GM18861 (cell line): ENCODE results near the gene GBA2.

Source experiments
- ATAC-seq: cut with Tn5 transposase; IDR thresholded peaks from one replicate; pipeline ENCODE4 v1.9.1; 2021; ENCODE audit not compliant: unreplicated experiment

The GBA2 gene

DNA sequence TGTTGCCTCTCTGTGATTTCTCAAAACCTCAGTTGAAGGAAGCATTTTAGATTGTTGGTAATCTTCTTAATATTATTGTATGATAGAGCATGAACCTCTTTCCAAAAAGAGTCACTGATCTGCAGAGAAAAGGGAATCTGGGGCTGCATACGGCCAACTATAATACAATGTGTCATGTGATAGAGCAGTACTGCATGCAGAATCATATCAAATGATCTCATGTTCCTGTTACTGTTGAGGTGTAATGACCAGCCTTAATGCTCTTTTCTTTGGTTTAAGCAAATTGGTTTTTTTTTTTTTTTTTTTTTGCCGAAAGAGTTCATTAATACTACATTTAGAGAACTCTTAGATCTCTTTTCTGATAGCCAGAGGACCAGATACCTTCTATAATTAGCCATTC, 18.0 kb upstream of the GBA2 start:
- no peak for ATAC-seq

DNA sequence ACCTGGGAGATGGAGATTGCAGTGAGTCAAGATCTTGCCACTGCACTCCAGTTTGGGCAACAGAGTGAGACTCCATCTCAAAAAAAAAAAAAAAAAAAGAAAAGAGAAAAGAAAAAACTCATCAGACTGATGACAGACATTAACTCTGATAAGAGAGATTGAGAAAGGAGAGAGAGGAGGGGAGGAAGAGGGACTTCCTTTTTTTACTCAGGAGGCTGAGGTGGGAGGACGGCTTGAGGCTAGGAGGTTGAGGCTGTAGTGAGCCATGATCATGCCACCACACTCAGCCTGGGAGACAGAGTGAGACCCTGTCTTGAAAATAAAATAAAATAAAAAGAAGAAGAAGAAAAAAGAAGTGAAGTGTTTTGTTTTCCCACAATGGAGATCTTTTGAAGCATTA, 14.8 kb upstream of the GBA2 start:
- no peak for ATAC-seq

DNA sequence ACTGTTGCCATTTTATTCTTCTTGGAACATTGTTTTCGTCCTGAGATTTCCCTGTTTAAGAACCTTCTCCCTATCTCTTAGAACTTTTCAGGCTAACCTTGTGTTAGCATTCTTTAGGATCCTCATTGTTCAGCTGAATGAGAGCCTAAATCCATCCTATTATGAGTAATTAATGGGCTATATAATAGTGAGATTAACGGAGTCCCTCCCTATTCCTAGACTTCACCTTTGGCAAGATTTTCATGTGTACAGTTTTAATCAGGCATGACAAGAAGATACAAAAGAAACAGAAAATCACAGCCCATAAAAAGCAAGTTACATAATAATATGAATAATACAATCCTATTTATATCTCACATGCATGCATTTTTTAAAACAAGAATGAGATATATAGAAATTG, 14.2 kb upstream of the GBA2 start:
- ATAC-seq: no peak

DNA sequence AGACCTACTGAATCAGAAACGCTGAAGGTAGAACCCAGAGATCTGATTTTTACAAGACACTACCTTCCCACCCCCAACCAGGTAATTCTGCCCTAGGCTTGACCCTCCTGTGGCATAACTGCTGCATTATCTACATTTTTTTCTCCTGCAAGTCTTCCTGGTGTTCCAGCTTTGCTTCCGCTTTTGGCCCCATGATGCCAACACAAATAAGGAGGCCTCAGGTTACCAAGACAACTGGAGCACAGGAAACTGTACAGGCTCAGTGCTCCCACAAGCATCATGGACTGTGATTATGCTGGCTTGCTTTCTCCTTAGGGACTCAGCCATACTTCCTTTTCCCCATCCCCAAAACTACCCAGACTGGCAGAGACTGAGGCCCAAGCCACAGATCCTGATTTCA, 11.6 kb upstream of the GBA2 start:
- no peak for ATAC-seq

DNA sequence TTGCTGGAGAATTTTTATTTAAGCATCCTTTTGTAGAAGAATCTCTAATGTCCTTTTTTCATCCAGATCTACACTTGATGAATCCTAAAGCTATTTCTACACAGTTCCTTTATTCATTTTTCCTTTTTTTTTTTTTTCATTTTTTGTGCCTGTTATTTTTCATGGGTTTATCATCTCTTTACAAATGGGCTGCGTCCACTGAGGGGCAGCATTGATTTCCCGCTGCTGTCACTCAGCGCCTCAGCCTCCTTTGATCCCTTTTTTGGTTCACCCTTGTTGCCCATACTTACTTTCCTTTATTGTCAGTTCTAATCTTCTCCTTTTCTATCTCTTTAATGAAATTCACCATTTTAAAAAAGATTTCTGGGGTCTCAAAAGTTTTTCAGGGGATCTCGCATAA, 10.8 kb upstream of the GBA2 start:
- no peak for ATAC-seq

DNA sequence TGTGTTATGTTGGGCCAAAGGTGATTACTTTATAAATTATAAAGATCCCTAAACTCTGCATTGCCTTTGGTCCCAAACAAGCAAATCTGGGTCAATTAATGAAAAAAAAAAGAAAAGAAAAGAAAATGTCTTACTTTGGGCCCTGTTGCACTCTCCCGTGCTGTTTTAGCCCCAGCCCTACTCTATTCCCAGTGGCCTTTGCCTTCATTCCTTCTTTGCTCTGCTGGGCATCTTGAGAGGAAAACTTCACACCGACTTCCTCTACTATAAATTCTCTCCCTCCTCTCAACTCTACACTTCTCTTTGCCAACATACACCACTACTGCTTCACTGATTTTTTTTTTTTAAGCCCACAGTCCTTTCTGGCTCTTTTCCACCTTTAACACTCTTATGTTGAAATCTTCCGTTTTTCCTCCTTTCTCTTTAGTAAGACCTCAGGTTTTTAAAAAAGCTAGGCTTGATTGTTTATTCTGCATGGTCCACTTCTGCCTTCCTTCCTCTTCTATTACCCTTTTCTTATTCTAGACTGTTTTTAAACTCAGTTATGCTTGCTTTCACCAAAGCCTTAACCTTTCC, 9.5 kb upstream of the GBA2 start:
- ATAC-seq: no peak

DNA sequence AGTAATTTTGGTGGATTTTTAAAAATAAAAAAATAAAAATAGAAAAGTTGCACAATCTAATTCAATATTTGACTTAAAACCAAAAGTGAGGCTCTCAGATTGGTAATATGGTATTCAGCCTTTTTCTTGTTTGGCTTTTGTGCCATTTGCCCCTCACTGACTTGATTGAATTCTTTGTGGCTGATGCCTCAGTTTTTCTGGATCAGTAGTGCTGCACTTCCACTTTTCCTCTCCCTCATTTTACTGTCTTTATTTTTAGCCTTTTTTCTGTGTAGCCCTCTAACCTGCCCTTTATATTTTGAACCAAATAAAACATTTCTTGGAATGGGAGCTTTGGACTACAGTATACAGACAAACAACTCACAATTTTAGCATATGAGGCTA, 8.9 kb upstream of the GBA2 start:
- no peak for ATAC-seq

DNA sequence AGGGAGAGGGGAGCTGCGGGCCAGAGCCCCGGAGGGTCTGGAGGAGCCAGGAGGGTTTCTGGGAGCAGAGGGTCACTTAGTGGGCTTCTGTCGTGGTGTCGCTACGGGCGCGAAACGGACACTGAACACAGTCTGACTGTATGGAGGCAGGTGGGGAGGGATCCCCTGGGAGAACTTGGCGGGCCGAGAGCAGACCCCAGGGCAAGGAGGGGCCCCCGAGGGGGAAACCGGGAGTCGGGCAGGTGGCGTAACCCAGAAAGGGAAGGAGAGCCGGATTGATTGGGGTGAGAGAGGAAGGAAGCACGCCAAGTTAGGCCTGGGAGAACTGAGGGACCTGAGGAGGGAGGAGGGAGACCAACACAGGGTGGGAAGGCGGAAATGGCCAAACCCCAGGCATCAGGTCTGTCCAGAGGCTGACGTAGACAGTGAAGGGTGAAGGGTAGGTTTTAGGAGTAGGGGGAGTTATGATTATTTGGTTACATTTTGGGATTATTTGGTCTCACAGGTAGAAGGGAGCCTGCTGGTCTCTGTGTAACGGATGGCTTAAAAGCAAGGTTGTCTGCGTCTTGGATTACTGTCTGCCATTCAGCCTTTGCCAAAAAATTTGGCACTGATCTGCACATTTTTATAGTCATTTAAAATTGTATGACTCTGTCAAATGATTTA, 8.3 kb upstream of the GBA2 start:
- ATAC-seq: peak; percentile 22

DNA sequence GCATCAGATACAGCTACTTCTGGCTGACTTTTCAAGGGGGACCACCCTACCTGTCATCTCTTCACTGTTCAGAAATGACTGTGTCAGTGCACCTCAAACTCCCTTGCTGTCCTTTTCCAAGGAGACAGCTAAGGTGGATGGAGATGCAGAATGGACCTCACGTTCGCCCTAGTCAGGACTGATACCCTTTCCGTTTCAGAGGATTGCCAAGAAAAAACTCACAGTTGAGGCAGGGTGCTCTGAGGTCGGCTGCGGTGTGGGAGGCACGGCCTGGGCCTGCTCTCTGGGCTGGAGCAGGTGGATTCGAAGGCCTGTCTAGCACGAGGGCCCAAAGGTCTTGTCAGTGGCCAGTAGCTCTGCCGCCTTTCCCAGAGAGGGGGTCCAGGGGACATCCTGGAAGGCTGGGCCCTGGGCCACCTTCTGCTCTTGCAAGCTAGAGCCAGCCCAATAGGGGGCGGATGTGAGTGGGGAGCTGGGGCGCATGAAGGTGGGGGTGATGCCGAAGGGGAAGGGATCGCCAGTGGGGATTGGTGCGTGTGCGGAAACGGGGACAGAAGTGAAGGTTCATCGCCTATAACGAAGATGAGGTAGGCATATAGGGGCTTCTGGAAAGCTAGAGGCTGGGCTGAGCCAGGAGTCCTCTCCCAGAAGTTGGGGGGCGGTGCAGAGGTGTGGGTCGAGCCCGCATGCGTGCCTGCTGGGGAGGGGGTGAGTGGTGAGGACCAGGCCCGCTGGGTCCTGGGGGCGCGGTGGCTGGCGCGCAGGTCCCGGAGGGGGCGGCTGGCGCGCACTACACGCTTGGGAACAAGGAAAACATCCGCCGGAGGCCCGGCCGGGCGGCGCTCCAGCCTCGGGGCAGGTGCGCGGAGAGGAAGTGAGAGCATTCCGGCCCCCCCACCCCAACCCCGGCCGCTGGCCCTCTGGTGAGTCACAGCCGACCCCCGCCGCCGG, 7.5 kb upstream of the GBA2 start:
- peak; percentile 31 for ATAC-seq

DNA sequence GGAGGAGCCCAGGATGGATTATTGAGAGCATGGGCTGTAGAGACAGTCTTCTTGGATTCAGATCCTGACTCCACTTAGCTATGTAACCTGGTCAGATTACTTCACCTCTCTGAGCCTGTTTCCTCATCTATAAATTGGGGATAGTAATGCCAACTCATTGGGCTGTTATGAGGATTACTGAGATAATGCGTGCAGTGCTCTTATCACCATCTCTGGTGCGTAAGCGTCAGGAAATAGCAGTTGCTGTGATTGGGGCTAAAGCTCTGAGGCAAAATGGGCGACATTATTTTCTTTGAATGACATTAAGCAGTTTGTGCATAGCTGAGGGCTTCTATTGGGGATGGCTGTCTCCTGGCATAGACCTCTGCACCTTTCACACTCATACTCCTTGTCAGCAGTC, 6.0 kb upstream of the GBA2 start:
- no peak for ATAC-seq

DNA sequence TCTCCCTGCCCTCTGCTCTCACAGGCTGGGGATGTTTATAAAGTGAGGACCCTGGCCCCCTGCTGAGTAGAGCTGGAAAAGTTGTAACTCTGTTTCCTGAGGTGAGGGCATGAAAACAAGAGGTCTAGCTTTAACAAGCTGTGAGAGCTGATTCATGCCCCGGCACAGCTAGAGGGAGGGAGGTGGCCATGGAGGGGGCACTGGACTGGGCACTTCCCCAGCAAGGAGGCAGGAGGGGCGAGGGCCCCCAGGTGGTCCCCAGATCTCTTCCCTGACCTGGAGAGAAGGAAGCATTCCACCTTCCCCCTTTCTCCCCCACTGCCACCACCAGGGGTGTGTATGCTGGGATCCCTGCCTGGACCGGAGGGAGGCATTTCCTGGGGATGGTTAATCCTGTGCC, 5.2 kb upstream of the GBA2 start, which contains the start of gene MSMP:
Gene MSMP (minus strand): TSS at position 13 of the 400 bp plus-strand sequence. CDS start 147 bp downstream, outside the sequence.
- ATAC-seq: no peak

DNA sequence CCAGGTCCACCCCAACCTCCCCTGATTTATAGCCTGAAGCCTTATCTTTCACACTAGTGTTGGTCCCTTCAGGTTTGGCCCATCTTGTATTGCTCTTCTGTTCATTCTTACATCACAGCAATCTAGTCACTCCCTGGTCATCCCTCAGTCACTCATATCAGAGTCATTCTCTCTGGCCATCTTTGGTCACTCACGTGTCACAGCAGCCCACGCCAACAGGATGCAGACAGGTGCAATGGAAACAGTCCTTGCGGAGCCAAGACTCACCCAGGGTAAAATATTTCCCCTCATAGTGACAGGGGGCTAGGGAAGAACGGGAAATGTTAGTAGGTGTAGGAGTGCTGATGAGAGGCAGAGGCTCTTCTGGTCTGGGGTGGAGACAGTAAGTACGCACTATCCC, 4.4 kb upstream of the GBA2 start:
- ATAC-seq: no peak

DNA sequence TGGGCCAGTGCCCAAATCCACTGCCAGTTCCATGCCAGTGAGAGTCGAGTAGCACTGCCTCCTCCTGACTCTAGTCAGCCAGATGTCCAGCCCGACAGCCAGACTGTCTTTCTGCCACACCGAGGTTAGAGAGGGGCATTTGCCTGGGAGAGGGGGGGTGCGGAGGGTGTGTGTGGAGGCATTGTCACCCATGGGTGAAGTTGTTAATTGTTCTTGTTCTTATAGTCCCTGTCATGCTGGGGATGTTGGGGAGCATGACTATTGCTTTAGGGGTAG, 1.2 kb upstream of the GBA2 start:
- no peak for ATAC-seq

DNA sequence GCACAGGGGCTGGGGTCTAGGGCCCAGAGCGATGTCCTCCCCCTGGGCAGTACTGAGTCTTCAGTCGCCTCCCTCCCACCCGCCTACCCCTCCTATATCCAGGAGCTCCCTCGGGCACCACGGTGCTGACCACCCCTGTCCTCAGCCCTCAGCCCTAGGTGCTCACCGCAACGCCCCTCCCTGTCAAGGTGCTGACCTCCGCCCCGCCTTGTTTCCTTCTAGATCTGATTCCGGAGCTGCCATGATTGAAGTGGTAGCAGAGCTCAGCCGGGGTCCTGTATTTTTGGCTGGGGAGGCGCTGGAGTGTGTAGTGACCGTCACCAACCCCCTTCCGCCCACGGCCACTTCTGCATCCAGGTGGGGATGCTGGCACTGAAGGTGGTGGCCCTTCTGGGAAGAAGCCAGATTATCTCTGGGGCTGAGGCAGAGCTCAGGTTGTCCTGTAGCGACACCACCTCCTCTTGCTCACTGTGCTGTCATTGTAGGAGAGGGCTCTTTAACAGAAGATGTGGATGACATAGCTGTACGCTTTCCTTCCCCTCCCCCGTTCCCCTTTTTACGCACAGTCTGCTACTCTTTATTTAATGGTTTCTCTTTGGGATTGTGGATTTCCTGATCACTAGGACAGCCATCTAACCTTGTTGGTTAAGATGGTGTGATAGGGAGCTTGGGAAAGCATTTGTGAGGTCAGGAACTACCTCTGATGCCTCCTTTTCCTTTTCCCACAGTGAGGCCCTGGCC, 657 bp upstream of the GBA2 start:
- ATAC-seq: peak; percentile 6

DNA sequence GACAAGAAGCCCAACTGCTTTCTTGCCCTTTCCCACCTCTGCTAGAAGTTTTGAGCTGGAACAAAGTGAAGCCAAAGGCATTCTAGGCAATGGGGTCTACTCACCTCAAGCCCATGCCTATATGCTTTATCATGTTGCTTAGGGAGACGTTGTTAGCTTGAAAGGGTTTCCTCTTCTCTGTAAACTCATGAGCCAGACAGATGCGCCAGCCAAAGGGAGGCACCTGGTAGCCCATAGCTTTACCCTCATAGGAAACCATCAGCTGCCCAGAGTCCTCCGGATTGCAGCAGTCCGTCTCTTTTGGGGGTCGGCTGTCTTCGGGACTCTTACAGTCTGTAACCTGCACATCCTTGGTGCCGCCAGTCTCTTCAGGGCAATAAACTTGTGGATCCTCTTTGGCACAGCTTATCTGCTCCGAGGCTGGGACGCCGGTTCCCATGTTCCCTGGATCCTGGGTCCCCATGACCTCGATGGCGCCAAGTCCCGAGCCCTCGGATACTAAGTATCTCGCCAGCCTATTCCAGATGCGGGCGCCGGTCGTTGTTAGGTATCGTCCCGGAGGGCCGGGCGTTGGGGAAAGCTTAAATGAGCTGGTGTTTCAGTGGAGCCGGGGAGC, 678 bp downstream of the GBA2 start:
- ATAC-seq: no peak

DNA sequence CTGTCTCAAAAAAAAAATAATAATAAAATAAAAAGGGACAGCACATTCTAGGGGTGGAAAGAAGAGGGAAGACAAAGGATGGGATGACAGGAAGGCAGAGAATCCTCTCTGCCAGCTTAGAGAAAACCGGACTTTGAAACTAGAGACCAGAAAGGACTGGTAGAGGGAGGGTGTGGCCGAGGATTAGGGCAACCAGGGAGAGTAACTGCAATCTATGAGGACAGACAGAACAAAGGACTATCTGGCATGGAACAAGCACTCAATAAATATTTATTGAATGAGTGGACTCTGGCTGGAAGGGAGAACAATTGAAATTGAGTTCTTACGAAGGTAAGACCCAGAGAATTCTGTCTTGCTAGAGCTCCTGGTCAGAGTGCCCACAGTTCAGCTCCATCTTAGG, 2.4 kb downstream of the GBA2 start:
- no peak for ATAC-seq

DNA sequence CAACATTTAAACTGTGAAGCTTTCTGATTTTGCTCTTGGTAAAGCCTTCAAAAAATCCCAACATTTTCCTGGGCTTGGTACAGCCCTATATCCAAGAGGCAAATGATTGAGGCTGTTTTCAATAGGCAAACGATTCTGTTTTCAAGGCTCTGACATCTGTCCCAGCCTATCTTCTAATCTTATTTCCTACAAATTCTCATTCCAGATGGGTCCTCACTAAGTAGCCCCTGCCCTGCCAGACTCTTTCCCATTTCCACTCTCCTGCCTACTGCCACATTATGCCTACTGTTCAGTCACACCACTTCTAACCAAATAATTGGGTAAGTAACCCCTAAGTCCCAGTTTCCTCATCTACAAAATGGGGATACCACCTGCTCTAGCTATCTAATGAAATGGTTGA, 3.5 kb downstream of the GBA2 start:
- ATAC-seq: no peak

DNA sequence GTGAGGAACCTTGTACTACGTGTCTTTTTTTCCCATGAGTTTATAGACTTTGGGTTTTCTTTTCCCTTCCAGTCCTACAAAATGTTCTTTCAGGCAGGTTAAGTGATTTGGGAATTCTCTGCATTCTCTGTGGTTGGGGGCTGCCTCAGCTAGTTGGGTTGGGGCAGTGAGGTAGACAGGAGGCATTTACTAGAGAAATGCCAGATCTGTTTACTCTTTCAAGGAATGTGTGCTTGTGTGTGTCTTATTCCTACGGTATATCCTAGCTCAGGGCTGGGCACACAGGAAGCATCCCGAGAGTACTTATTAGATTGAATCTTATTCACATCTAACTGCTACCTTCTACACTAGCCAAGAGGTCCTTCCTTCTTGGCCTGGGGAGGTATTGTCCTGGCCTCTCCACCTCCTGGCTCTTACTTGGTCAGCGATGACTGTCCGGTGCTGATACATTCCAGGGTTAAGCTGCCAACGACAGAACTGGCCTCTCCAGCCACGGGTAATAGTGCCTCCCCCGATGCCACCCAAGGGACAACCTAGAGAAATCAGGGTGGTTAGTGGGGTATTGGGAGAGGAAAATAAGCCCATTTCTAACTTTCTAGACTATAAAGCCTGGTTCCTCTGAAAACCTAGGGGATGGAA, 5.0 kb downstream of the GBA2 start:
- ATAC-seq: no peak

DNA sequence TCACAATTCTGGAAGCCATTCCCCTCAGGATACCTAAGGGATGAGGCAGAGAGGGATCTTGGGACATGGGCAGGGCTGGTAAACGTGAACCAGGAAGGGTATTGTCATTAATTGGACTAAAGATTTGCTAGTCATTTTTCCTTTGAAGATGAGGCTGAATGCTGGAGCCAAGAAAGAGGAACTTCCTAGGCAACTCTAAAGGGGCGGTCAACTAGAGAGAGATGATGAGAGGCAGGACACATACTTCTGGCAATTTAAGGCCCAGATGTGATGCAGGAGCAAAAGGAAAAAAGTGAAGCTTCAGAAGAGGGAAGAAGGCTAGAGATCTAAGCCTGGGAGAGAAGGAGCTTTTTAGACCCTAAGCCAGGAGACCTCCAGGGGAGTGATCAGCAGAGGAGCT, 5.6 kb downstream of the GBA2 start:
- no peak for ATAC-seq

DNA sequence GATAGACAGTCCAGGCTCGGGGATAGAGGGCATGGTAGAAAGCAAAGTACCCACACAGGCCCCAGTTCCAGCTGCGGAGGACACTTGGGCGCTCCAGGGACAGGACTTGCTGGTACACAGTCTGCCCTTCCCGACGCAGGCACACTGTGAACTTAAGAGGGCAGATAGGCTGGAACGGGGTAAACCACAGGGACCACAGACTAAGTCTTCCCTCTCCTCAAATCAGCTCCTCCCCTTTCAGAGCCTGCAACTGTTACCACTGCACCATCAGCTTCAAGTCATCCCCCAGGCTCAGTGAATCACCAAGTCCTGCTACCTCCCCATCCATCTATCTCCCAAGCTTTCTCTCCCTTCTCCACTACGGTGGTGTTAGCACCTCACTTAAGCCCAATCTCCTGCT, 7.3 kb downstream of the GBA2 start:
- no peak for ATAC-seq

DNA sequence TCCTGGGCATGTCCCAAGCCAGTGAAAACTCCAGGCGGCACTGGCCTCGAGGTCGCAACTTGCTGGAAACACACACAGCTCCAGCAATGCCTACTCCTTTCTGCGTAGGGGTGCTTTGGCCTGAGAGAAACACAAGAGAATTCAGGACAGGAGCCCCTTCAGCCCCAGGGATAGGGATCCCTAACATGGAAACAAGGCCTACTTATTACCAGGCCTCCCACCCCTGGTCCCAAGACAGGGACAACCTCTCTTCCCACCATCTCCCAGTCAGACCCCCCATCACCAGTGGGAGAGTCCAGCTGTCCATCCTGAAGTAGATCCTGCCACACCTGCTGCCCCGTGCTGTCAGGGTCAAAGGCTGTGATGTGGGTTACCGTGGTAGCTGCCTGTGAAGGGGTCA, 8.8 kb downstream of the GBA2 start:
- no peak for ATAC-seq
